ENCODE data around the gene NEGR1. TPM values are rescaled to one million over a fixed set of nuclear protein-coding genes. Genes with fewer than 3 reads are reported as not detected.

Gene NEGR1
- total and polyA plus RNA-seq, 11 donors = 1.7 to 11.3 (median 6.8) TPM

DNA sequence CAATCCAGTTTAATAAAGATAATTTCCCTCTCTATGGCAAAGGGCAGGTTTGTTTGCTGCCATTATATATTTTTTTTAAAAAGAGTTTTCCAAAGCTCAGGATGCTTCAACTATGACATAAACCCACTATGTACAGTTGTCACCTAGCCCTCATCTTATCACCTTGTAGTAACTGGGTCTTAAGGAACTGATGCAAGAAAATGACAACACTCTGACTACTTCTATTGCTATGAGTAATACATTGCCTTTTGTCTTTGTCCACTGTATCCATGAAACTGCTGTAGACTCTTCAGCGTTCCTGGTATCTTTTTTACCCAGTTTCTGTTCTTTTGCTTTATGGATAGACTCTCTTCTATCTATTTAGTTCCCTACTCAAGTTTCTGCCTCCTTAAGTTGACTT lies 586.5 kb downstream of the NEGR1 start:
- intact Hi-C loops (cut with DNase I) = no loop called here
- no peaks in the 10 kb centered on the region for H3K4me1 ChIP-seq
- no peaks in the 10 kb centered on the region for H3K9me3 ChIP-seq
- H3K36me3 ChIP-seq = no peaks in the 10 kb centered on the region
- no peak for ATAC-seq
- H3K27ac ChIP-seq = no peak overlapping the region
- TF ChIP-seq, protein P1, sequence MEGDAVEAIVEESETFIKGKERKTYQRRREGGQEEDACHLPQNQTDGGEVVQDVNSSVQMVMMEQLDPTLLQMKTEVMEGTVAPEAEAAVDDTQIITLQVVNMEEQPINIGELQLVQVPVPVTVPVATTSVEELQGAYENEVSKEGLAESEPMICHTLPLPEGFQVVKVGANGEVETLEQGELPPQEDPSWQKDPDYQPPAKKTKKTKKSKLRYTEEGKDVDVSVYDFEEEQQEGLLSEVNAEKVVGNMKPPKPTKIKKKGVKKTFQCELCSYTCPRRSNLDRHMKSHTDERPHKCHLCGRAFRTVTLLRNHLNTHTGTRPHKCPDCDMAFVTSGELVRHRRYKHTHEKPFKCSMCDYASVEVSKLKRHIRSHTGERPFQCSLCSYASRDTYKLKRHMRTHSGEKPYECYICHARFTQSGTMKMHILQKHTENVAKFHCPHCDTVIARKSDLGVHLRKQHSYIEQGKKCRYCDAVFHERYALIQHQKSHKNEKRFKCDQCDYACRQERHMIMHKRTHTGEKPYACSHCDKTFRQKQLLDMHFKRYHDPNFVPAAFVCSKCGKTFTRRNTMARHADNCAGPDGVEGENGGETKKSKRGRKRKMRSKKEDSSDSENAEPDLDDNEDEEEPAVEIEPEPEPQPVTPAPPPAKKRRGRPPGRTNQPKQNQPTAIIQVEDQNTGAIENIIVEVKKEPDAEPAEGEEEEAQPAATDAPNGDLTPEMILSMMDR (IDR thresholded peaks at IDR 0.05) = no peak
- no peak for TF ChIP-seq POLR2A (IDR thresholded peaks at IDR 0.05)
- H3K27me3 ChIP-seq = no peaks in the 10 kb centered on the region
- no peak for DNase-seq
- 65 to 66% (median 66%) methylated on average over 1 of the region's 1 CpG for WGBS, 4 donors
- H3K4me3 ChIP-seq = no peak overlapping the region

DNA sequence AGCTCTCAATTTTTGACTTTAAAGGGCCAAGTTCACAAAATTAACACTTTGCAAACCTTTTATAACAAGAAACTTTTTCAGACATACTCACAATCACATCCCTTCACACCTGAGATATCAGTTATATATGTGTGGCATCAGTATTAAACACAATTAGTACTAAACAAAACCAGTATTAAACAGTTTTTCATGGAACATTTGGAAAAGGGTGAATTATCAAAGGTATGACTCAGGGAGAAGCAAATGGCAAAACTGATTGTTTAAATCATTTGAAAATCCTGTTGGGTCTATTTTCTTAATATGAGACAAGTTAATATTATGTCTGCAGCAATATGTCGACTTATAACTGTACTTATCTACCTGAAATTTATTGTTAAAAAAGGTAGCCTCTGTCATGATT lies 587.3 kb downstream of the NEGR1 start:
- Histone ChIP-seq H3K27ac (no peak overlapping the region), H3K36me3 (no peaks in the 10 kb centered on the region), H3K4me1 (no peaks in the 10 kb centered on the region), H3K4me3 (no peak overlapping the region), H3K9me3 (no peaks in the 10 kb centered on the region), H3K27me3 (no peaks in the 10 kb centered on the region)
- TF ChIP-seq POLR2A (IDR thresholded peaks at IDR 0.05) = no peak
- TF ChIP-seq, protein P1 (IDR thresholded peaks at IDR 0.05) = no peak
- intact Hi-C loops (cut with DNase I) = no loop called here
- ATAC-seq (no peak), DNase-seq (no peak)
- WGBS, 4 donors = 73 to 81% (median 77%) methylated on average over 1 of the region's 1 CpG

DNA sequence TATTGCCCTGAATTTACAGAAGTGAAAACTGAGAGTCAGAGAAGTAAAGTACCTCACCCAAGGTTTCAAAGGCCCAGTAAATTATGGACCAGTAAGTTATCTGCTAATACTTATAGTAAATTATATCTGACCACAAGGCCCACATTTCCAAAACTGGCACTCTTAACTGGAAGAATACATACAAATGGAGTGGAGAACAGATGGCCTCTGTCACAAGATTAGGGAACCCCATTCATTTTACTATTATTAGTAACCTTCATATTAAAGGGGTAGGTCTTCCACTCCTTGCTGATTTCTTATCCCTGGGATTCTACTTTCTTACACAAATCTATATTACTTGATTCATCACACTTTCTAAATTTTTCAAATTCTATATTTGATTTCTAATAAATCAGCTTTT lies 588.8 kb downstream of the NEGR1 start:
- no peak for TF ChIP-seq POLR2A (IDR thresholded peaks at IDR 0.05)
- TF ChIP-seq, protein P1 (IDR thresholded peaks at IDR 0.05) = no peak
- Histone ChIP-seq H3K9me3 (no peaks in the 10 kb centered on the region), H3K4me3 (no peak overlapping the region), H3K4me1 (no peaks in the 10 kb centered on the region), H3K27me3 (no peaks in the 10 kb centered on the region), H3K36me3 (no peaks in the 10 kb centered on the region), H3K27ac (no peak overlapping the region)
- intact Hi-C loops (cut with DNase I) = no loop called here
- ATAC-seq (no peak), DNase-seq (no peak)

DNA sequence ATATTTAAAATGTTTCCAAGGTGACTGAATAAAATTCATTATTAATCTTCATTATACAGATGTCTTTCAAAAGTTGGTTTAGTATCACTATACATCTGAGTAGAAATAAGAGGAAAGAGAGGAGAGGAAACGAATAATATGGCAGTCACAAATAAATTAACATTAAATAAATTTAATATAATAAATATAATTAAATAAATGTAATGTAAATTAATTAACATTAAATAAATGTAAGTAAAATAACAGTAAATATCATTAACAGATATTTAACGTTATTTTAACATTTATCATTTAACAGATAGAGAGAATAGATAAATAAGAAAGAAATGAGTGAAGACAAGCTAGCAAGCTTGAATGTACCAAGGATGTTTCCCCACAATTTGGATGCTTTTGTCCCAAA lies 592.7 kb downstream of the NEGR1 start:
- 75 to 83% (median 78%) methylated on average over 2 of the region's 2 CpGs for WGBS, 4 donors
- DNase-seq = no peak
- no peaks in the 10 kb centered on the region for H3K27me3 ChIP-seq
- H3K9me3 ChIP-seq = no peaks in the 10 kb centered on the region
- intact Hi-C loops (cut with DNase I) = no loop called here
- TF ChIP-seq POLR2A (IDR thresholded peaks at IDR 0.05) = no peak
- TF ChIP-seq, protein P1 (IDR thresholded peaks at IDR 0.05) = no peak
- no peak overlapping the region for H3K27ac ChIP-seq
- ATAC-seq = no peak
- H3K4me1 ChIP-seq = no peaks in the 10 kb centered on the region
- no peak overlapping the region for H3K4me3 ChIP-seq
- no peaks in the 10 kb centered on the region for H3K36me3 ChIP-seq

Measured in heart left ventricle (tissue), 16 donors.